ENCODE measurements around the gene RCAN2.
"Not testable (repeated sequence)": the region's sequence is repeated elsewhere in the genome, so short reads cannot be mapped to it uniquely, and the experiment has no call there.

Gene RCAN2

DNA sequence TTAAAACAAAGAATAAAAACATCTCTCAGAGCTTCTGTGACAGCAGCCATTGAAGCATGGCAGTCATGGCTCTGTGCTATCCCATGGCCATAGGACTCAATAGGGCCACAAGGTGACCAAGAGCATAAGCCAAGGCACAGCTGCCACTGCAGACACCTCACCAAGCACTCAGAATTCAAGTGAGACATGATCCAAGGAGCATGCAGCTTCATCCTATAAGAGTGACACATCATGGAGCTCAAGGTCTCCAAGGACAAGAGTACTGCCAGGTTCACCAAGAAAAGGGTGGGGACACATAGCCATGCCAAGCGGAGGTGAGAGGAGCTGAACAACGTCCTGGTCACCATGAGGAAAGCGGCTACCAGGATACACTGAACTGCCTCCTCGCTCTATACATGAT, 53.0 kb downstream of the RCAN2 start:
- no peak for DNase-seq

DNA sequence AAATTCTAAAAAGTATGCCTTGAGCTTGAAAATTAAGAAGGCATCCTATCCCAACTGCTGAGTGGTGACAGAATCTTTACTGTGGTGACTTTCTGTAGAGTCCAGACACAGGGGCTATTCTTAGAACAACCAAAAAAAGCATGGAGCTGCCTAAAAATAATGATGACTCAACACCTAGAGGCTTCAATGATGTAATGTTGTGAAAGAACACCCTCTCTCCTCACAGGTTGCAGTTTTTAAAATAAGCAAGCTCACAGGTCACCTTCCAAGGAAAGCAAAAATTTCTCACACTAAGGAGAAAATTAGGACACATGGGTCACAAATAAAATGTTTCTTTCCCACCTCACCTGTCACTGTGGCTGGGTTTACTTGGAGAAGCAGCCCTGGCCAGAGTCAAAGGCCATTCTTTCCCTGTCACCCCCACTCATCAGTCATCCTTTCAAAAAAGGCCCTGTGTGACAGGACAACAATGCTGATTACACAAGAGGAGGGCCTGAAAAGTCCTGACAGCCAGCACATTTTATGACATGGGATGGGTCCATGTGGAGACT, 53.5 kb downstream of the RCAN2 start:
- no peak for DNase-seq

DNA sequence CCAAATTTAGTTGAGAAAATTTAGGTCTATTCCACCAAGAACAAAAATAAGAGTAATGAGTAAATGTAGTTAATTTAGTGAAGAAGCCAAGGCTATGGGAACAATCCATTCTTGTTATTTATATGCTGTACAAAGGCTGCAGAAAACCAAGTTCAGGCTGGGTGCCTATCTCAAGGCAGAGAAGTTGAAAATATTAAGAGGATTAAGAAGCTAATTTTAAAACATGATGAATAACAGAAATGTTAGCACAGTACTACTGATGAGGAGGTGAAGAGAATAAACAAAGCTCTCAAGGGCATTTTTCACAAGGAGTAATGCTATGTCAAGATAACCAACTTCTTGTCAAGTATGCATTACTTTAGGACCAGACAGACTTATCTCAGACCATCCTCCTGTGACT, 68.6 kb downstream of the RCAN2 start:
- DNase-seq = no peak

DNA sequence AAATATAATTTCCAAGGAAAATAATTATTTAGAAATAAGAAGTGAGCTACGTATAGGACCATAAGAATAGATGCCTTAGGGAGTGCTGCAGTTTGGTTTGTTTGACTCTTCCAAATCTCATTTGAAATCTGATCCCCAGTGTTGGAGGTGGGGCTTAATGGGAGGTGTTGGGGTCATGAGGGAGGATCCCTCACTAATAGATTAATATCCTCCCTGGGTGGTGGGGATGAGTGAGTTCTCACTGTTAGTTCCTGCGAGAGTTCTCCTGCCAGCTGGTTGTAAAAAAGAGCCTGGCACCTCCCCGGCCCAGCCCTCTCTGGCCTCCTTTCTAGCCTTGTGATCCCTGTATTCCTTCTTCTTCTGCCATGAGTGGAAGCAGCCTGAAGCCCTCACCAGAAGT, 69.3 kb downstream of the RCAN2 start:
- no peak for DNase-seq

DNA sequence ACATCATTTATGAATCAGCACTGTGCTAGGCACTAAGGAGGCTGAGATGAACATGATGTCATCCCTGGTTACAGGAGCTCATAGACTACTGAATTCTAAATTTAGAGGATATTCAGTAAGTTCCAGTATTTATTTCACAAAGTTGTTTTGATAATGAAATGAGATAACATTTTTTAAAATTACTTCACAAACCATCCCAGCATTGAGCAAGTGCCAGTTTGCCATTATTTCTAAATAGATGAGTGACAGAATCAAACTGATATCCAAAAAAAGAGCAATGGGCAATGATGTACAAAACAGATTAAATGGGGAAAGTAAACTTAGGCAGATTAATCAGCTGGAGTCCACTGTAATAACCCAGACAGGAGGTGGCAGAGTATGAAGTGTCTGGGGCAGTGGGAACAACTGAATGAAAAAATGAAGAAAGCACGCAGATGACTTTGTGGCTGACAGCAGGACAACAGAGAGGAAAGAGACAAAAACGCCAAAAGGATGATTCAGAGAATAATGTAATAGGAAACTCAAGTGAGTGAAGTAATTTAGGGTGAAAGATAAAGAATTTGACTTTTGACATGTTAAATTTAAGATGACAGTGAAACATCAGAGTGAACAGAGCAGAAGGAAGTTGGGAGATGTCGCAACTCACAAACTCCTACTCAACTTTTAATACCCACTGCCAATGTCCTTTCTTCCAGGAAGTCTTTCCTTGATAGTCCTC, 70.2 kb downstream of the RCAN2 start:
- no peak for DNase-seq

DNA sequence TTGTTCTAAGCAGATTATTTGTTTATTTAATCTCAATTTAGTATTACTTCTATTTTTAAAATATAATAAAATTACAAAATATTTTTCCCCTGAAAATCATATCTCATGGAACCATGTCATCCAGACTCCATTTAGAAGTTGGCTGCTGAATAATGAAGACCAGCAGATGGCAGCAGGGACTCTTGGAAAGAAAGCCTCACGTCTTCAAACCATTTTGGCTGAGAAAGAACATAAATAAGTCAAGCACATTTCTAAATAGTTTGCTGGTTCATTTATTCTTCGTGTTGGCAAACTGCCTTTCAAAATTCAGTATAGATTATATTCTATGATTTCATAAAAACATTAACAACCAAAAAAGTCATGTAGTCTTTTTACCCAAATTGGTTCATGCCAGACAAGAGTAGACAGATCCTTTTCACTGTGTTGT, 71.7 kb downstream of the RCAN2 start:
- DNase-seq = peak; percentile 70

DNA sequence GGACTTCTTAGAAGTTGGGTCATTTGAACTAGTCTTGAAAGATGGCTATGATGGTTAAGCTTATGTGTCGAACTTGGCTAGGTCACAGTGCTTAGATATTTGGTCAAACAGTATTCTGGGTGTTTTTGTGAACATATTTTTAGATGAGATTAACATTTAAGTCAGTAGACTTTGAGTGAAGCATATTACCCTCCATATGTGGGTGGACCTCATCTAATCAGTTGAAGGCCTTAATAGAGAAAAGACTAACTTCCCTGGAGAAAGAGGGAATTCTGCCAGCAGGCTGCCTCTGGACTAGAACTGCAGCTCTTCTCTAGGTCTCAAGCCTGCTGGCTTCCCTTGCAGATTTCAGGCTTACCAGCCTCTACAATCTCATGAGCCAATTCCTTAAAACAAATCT, 76.9 kb downstream of the RCAN2 start:
- no peak for DNase-seq

DNA sequence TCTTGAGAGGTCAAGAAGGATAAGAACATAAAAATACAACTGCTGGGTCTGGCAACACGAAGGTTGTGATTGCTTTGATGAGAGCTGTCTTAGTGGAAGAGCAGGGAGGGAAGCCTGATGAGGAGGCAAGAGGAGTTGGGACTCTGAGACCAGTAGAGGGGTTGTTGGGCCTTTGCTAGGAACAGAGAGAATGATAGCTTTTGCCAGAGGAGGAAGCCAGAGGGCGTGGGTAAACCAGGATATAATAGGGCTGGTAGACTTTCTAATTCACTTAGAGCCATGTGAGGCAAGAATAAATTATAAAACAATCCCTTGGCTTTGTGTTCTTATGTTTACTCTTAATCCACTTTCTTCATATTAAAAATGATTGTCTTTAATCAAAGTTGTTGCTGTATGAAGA, 78.6 kb downstream of the RCAN2 start:
- DNase-seq = no peak

DNA sequence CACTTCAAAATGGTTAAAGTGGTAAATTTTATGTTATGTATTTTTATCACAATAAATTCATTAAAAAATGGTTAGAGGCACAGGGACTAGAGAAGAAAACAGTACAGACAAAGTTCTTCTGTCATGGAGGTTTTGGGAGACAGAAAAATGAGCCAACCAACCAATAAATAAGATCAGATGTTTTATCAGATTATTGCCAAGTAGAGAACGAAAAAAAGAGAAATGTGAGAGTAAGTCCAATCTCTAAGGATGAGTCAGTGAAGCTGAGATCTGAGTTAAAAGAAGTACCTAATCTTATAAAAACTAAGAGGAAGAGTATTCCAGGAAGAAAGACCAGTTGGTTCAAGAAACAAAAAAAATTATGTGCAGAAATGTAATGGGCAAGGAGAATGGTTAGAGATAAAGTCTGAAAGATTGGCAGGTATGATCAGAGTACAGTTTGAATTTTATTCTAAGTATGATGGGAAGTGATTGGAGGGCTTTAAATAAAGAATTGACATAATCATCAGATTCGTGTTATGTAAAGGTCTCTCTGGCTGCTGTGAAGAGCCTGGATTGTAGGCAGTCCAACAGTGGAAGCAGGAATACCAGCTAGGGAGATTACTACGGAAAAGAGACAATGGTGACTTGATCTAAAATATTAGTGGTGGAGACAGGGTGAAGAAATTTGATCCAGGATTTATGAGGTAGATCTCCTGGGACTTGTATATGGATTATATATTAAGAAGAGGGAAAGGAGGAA, 79.6 kb downstream of the RCAN2 start:
- no peak for DNase-seq

DNA sequence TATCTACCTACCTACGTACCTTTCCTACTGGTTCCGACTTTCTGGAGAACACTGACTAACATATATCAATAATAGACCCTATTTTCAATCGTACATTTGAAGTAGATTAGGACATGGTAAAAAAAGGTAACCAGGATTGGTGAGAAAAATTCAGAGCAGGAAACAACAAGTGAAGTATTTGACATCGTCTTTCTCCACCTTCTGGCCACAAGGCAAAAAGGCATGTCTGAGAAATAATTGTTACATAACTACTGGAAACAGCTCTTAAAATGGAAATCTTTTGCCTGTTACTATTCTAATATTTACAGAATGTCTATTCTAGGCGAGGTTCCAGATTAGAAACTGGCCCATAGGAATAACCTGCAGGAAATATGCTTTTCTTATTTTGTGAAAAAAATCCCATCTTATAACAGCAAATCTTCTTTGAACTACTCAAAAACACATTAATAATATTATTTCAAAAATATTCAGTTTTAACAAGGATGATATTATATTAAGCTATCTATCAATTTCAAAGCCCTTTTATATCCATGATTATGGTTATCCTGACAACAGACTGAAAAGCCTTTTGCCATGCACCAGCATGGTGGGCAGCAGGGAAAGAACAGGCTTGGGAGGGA, 80.8 kb downstream of the RCAN2 start:
- peak; percentile 68 to 77 for DNase-seq

DNA sequence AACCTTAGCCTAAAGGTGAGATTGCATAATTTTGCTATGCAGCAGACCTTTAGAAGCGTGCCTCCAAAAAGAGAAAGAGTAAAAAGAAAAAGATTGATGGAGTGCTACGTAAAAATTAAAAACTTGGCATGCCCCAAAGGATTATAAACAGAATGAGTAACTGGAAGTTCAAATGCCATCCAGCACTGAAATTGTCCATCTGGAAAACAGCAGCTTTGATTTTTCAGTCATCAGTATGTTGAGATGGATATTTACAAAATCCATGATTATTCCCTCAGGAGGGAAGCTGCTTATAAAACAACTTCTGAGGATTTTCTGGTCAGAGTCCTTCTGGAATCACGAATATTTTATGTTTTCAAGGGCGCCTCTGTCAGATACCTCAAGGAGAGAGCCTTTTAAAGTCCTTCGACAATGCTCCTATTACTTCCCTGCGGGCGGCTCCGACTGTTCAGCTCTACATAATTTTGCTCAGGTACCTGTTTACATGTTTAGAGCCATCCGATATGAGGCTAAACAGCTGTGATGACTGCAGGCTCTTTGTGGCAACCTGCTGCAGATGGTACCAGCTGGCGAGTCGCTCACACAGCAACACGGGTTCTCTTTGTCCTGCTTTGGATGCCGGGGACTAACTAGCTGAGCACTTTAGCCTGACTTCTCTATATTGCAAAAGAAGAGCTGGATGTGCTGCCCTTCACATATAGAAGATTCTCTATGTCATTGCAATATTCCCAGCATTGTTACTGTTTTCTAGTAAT, 83.3 kb downstream of the RCAN2 start:
- no peak for DNase-seq

DNA sequence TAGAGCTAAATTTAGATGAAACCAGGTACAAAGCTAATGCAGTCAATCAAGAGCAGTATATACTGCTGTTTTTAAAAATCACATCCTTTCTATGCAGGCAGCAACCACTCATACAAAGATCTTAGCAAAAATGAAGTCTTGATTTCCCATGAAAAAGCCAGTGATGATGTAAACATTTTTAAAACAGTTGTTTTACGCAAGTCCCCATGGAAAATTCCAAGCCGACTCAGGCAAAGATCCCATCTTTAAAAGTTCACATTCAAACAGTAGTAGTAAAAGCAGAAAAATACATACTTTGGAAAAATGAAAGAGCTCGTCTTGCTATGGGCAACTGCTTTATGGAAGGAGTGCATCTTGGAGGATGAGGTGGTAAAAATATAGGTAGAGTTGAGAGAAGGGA, 84.0 kb downstream of the RCAN2 start:
- DNase-seq = no peak

DNA sequence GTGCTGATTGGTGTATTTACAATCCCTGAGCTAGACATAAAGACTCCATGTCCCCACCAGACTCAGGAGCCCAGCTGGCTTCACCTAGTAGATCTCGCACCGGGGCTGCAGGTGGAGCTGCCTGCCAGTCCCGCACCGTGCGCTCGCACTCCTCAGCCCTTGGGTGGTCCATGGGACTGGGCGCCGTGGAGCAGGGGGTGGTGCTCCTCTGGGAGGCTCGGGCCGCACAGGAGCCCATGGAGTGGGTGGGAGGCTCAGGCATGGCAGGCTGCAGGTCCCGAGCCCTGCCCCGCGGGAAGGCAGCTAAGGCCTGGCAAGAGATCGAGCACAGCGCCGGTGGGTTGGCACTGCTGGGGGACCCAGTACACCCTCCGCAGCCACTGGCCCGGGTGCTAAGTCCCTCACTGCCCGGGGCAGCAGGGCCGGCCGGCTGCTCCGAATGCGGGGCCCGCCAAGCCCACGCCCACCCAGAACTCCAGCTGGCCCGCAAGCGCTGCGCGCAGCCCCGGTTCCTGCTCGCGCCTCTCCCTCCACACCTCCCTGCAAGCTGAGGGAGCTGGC, 85.5 kb downstream of the RCAN2 start:
- not testable (repeated sequence) for DNase-seq

DNA sequence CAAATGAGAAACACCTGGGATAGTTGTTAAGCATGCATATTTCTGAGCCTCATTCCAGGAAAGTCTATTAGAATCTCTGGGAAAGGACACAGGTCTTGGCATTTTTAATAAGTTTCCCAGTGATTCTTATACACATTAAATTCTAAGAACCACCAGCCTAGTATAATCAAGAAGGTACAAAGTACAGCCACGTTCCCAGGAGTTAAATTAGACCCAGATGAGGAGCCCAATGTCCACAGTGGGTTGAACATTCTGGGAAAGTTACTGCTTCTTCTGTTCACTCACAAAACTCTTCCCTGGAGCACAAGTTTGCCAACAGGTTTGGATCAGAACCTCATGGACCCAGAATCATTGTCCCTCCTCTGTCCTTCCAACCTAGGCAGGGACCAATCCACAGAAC, 90.4 kb downstream of the RCAN2 start:
- no peak for DNase-seq

DNA sequence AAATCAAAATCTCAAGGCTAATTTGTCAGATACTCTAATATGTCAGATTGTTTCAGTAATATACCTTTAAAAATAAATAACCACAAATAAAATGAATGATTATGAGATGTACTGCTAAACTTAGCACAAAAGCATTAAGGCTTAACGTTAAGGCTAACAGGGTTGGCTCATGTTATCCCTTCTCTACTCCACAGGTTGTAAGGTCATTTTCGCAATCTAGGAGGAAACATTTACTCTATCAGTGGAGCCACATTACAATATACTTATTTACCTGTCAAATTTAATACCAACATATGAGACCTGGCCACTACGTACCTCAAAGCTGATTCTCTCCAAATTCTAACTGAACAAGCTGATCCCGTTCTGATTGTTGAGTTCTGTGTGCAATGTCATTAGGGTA, 95.7 kb downstream of the RCAN2 start:
- no peak for DNase-seq

DNA sequence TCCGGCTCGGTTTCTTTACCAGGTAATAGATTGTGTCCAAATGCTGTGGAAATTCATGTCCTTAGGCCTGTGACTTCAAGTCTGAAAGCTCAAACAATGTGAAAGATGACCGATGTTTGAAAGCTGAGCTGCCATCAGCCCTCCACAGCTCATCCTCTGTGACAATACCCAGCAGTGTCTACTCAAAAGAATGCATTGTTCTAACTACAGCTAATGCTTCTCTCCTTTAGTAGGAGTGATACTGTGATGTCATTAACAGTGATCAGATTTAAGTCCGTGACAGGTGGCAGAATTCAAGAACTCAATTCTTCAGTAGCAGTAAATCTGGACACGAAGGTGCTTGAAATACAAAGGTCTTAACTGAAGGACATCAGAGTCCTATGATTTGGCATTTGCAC, 97.3 kb downstream of the RCAN2 start:
- DNase-seq = no peak

DNA sequence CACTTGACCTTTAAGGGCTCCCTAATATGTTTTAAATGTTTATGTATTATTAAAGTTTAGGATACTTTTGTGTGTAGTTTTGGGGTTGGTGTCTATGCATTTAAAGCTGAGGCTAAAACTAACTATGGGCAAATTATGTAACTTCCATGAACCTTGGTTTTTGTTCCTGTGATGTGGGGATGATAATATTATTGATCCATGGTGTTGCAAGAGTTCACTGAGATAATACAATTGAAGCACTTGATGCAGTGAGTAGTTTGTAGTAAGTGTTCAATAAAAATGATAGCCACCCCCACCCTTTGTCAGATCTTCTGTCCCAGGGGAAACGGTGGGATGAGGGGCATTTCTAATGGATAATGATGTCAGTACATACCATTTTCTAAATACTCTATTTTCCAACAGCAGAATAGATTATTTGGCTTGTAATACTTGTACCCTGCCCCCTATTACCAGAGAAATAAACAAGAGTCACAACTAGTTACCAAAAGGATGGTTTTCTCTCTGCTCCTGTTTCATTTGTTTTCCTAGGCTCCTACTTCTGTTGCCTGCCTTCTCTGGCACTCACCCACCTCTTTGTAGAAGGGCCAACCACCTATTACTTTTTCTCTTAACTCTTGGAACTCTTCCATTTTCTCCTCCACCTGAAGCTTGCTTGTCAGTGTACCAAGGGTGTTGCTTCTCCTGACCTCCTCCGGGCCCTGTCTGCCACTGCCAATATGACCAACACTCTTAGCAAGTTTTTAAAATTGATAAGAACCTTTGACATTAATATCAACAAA, 97.9 kb downstream of the RCAN2 start:
- no peak for DNase-seq

DNA sequence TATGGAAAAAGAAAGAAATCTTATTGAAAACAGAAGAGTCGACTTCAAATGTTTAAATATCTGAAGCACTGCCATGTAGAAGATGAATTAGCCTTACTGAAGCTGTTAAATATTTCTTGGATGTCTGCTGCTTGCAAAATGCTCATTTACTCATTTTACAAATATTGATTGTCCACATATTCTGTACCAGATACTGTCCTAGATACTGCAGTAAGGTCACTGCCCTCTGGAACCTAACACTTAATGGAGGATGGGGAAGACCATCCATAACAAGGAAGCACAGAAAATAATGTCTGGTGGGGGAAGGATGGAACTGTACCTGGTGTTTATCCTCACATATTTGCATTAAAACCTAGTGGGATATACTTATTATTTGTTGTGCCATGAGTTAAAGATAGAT, 99.0 kb downstream of the RCAN2 start:
- no peak for DNase-seq

DNA sequence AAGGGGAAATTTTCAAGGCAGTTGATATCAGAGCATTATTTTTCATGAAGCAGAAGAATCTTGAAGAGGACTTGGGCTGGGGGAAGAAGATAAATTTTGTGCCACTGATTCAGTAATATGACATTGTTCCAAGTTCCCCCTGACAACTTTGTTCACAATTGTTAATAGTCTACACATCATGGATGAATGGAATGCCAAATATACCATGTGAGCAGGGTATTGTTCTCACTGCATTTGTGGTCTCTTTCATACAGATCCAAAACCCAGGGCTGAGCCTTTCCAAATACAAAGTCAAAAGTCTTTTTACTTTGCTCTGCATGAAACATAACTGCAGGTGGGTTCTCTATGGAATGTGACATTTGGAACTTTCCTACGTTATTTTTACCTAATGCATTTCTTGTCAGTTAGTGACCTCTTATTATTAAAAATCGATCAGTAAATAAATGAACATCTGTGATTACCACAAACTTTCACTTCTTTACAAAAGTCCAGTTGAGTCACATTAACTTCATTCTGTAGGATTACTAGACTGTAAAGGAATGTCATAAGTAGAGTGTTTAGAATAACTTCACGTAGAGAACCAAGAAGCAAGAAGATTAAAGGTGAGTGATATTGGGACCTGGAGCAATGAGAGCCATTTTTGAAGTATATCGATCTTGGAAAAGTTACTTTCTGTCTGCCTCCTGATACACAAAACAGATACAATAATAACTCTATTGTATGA, 100.9 kb downstream of the RCAN2 start:
- DNase-seq = no peak

DNA sequence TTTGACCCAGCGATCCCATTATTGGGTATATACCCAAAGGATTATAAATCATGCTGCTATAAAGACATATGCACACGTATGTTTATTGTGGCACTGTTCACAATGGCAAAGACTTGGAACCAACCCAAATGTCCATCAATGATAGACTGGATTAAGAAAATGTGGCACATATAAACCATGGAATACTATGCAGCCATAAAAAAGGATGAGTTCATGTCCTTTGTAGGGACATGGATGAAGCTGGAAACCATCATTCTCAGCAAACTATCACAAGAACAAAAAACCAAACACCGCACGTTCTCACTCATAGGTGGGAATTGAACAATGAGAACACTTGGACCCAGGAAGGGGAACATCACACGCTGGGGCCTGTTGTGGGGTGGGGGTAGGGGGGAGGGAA, 103.5 kb downstream of the RCAN2 start:
- DNase-seq = not testable (repeated sequence)

DNA sequence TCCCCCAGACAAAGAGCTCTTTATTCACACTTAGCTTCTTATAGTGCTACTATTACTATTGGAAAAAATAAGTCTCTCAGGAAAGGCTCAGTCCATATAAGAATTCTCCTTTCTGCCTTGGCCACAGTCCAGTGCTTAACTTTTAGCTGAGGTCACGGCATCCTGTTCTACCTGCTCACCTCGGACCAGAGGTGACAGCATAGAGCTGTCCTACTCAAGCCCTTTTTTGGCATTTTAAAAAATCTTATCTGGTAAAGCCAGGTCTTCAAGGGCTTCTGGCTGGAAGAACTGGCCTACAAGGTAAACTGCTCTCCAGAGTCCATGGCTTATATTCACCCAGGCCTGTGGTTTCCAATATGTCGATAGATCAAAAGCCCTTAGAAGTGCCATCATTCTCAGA, 109.7 kb downstream of the RCAN2 start:
- no peak for DNase-seq
